ENCODE data around the gene LRIG1.
A peak's percentile ranks its signal among the peaks of the same experiment; 100 is the strongest.

The LRIG1 gene

GRCh38 chr3:66443118-66443803, 57.6 kb downstream of the LRIG1 start:
- no peak for DNase-seq (ENCODE audit: low spot score)

- DNase-seq (ENCODE audit: low spot score) = no peak
Observed at GRCh38 chr3:66442254-66443117, 58.3 kb downstream of the LRIG1 start.

- DNase-seq (ENCODE audit: low spot score) = no peak
Observed at GRCh38 chr3:66441692-66442091, 59.1 kb downstream of the LRIG1 start.

GRCh38 chr3:66441129-66441528, 59.7 kb downstream of the LRIG1 start:
- no peak for DNase-seq (ENCODE audit: low spot score)

- DNase-seq (ENCODE audit: low spot score) = no peak
Observed at GRCh38 chr3:66439666-66440344, 61.0 kb downstream of the LRIG1 start.

GRCh38 chr3:66438046-66438445, 62.8 kb downstream of the LRIG1 start:
- no peak for DNase-seq (ENCODE audit: low spot score)

- no peak for DNase-seq (ENCODE audit: low spot score)
Observed at GRCh38 chr3:66437341-66437929, 63.4 kb downstream of the LRIG1 start.

- DNase-seq (ENCODE audit: low spot score) = no peak
Observed at GRCh38 chr3:66435989-66436388, 64.8 kb downstream of the LRIG1 start.

GRCh38 chr3:66434726-66435125, 66.1 kb downstream of the LRIG1 start:
- DNase-seq (ENCODE audit: low spot score) = no peak

GRCh38 chr3:66433522-66433782, 67.4 kb downstream of the LRIG1 start:
- no peak for DNase-seq (ENCODE audit: low spot score)

- no peak for DNase-seq (ENCODE audit: low spot score)
Observed at GRCh38 chr3:66432767-66433521, 67.9 kb downstream of the LRIG1 start.

GRCh38 chr3:66432041-66432766, 68.6 kb downstream of the LRIG1 start:
- no peak for DNase-seq (ENCODE audit: low spot score)

GRCh38 chr3:66431494-66431893, 69.3 kb downstream of the LRIG1 start:
- no peak for DNase-seq (ENCODE audit: low spot score)

GRCh38 chr3:66430876-66431275, 69.9 kb downstream of the LRIG1 start:
- DNase-seq (ENCODE audit: low spot score) = no peak

GRCh38 chr3:66428733-66429132, 72.1 kb downstream of the LRIG1 start:
- DNase-seq (ENCODE audit: low spot score) = peak; percentile 34

GRCh38 chr3:66427951-66428474, 72.8 kb downstream of the LRIG1 start:
- no peak for DNase-seq (ENCODE audit: low spot score)

GRCh38 chr3:66427352-66427751, 73.5 kb downstream of the LRIG1 start:
- DNase-seq (ENCODE audit: low spot score) = no peak

- no peak for DNase-seq (ENCODE audit: low spot score)
Observed at GRCh38 chr3:66426135-66426534, 74.7 kb downstream of the LRIG1 start.

GRCh38 chr3:66425576-66426114, 75.2 kb downstream of the LRIG1 start:
- no peak for DNase-seq (ENCODE audit: low spot score)

- no peak for DNase-seq (ENCODE audit: low spot score)
Observed at GRCh38 chr3:66425032-66425431, 75.8 kb downstream of the LRIG1 start.

GRCh38 chr3:66423791-66424190, 77.0 kb downstream of the LRIG1 start:
- DNase-seq (ENCODE audit: low spot score) = no peak
